Skeletal muscle cell (primary cell): ENCODE measurements around the gene NBPF4.
"Not testable (repeated sequence)": the region's sequence is repeated elsewhere in the genome, so short reads cannot be mapped to it uniquely, and the experiment has no call there.

Source experiments
- DNase-seq: peaks from one replicate; pipeline ENCODE4 v3.0.0-alpha.2; 2010; ENCODE audit warnings: low read depth
- H3K4me3 ChIP-seq: 2 replicates; pipeline ENCODE4 v1.5.1; 2011; ENCODE audit warnings: low read depth, mild to moderate bottlenecking, control low read depth, low read length, moderate library complexity

NBPF4 gene

GRCh38 chr1:108214641-108215465, 29.0 kb downstream of the NBPF4 start:
- DNase-seq, H3K4me3 ChIP-seq: not testable (repeated sequence)

- H3K4me3 ChIP-seq: no peak overlapping the region
- no peak for DNase-seq
These were observed 32.9 kb downstream of the NBPF4 start for GRCh38 chr1:108211014-108211413.

- H3K4me3 ChIP-seq: no peak overlapping the region
- no peak for DNase-seq
These were observed 34.3 kb downstream of the NBPF4 start for GRCh38 chr1:108209456-108210108.

- H3K4me3 ChIP-seq: no peak overlapping the region
- no peak for DNase-seq
These were observed 35.0 kb downstream of the NBPF4 start for GRCh38 chr1:108208724-108209446.

- not testable (repeated sequence) for DNase-seq
These were observed 40.3 kb downstream of the NBPF4 start for GRCh38 chr1:108203582-108203981.

GRCh38 chr1:108201687-108202086, 42.2 kb downstream of the NBPF4 start:
- no peak for DNase-seq
- no peak overlapping the region for H3K4me3 ChIP-seq

More at GRCh38 chr1:108203582-108203981, 40.3 kb downstream of the NBPF4 start:
- H3K4me3 ChIP-seq: not testable (repeated sequence)

GRCh38 chr1:108200687-108201051, 43.2 kb downstream of the NBPF4 start:
- peak; percentile 41 for DNase-seq
- H3K4me3 ChIP-seq: peak overlapping the region; percentile 94

GRCh38 chr1:108199781-108200686, 43.8 kb downstream of the NBPF4 start, which contains the start of gene SLC25A24:
Gene SLC25A24, minus strand, starts transcription at chr1:108200343. Its CDS starts 205 bp downstream, at chr1:108200138.
- peak within 1 kb of the TSS; percentile 94 for H3K4me3 ChIP-seq
- DNase-seq: peak; percentile 35

GRCh38 chr1:108199201-108199691, 44.6 kb downstream of the NBPF4 start:
- DNase-seq: no peak
- H3K4me3 ChIP-seq: peak overlapping the region; percentile 94

GRCh38 chr1:108194051-108194450, 49.8 kb downstream of the NBPF4 start:
- no peak overlapping the region for H3K4me3 ChIP-seq
- DNase-seq: no peak

GRCh38 chr1:108193333-108193732, 50.5 kb downstream of the NBPF4 start:
- no peak for DNase-seq
- no peak overlapping the region for H3K4me3 ChIP-seq

- no peak for DNase-seq
- H3K4me3 ChIP-seq: no peak overlapping the region
These were observed 51.3 kb downstream of the NBPF4 start for GRCh38 chr1:108192581-108192980.

- H3K4me3 ChIP-seq: no peak overlapping the region
- DNase-seq: no peak
These were observed 53.0 kb downstream of the NBPF4 start for GRCh38 chr1:108190686-108191416.

- DNase-seq: no peak
- no peak overlapping the region for H3K4me3 ChIP-seq
These were observed 53.8 kb downstream of the NBPF4 start for GRCh38 chr1:108190001-108190634.

GRCh38 chr1:108188801-108189200, 55.1 kb downstream of the NBPF4 start:
- no peak overlapping the region for H3K4me3 ChIP-seq
- DNase-seq: no peak

- no peak for DNase-seq
- H3K4me3 ChIP-seq: no peak overlapping the region
These were observed 60.7 kb downstream of the NBPF4 start for GRCh38 chr1:108182959-108183700.

GRCh38 chr1:108179018-108179417, 64.9 kb downstream of the NBPF4 start:
- no peak for DNase-seq
- H3K4me3 ChIP-seq: no peak overlapping the region
